Ramos (cell line): Measurements from ENCODE around the gene LCLAT1.

Experiments
- in situ Hi-C: fragments of 300-500 bp; cut with MboI; formaldehyde crosslinking; loops from one replicate; pipeline ENCODE4 v1.14.3; 2022; ENCODE audit warnings: low sequenced_read_pairs; ENCODE audit not compliant: unreplicated experiment

Gene LCLAT1

DNA sequence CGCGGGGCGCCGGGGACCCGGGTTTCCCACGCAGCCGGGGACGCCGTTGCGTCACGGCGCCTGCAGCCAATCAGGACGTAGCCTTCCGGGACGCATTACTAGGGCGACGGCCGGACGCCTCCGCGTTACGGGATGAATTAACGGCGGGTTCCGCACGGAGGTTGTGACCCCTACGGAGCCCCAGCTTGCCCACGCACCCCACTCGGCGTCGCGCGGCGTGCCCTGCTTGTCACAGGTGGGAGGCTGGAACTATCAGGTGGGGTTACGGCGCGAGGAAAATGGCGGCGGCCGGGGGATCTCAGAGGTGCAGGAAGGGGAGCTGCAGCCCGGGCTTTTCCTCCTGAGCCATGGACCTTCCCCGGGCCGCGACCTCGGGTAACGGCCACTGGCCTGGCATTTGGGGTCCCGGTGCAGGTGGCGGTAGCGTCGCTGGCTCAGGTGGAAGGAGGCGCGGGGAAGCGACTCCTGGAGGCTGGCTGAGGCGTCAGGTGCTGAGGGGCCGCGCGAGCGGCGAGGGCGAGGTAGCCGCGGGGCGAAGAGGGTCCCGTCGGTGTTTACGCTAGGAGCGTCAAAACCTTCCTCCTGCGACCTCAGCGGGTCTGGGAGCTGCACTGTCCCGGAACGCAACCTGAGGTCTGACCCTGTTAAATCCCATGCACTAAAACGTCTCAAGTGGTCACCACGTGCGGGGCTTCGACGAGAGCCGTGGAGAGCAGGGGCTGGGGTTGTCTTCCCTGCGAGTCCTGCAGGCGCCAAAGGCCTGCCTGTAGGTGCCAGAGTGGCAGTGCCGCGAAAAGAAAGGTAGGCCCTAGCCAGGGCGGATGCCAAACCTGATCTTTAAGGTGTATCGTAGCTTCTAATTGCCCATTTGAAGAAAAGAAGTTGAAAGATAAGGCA, at the start of gene LCLAT1:
Gene LCLAT1 (plus strand): TSS at position 98 of the 897 bp plus-strand sequence. CDS start 78,345 bp downstream, outside the sequence.
- in situ Hi-C loops = no loop called here

DNA sequence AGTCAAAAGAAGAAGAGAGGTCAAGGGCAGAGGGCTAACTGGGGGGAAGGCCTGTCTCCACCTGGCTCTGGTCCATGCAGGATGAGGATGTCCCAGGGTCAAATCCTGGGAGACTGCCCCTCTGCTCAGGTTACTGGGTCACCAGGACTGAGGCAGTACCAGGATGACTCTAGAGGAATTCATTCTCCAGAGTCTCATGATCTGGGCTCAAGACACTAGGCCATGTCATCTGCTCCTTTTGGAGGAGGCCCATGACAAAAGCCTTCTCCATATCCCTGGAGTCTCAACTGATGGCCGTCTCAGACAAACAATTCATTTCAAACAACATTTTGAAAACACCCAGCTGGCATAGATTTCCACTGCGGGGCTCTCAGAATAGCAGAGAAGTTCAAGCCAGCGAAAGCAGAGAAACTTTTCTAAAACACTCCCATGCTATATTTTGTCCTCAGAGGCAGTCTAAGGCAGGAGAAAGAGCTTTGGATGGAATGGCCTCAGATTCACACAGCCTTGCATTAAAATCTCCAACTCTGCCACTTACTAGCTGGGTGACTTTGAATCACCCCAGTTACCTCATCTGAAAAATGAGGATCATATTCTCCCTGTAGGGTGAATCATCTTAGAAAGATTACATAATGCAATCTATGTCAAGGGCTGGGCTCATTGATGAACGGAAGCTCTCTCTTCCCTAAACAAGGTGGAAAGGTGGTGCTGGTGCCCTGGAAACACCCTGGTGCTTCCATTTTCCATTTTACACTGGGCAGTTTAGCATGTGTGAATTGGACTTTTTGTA, 48.8 kb upstream of the LCLAT1 start:
- in situ Hi-C loops = no loop called here

- in situ Hi-C loops = no loop called here
Observed at GRCh38 chr2:30400151-30400954, 46.7 kb upstream of the LCLAT1 start.

GRCh38 chr2:30402441-30403182, 44.4 kb upstream of the LCLAT1 start:
- in situ Hi-C loops = no loop called here

DNA sequence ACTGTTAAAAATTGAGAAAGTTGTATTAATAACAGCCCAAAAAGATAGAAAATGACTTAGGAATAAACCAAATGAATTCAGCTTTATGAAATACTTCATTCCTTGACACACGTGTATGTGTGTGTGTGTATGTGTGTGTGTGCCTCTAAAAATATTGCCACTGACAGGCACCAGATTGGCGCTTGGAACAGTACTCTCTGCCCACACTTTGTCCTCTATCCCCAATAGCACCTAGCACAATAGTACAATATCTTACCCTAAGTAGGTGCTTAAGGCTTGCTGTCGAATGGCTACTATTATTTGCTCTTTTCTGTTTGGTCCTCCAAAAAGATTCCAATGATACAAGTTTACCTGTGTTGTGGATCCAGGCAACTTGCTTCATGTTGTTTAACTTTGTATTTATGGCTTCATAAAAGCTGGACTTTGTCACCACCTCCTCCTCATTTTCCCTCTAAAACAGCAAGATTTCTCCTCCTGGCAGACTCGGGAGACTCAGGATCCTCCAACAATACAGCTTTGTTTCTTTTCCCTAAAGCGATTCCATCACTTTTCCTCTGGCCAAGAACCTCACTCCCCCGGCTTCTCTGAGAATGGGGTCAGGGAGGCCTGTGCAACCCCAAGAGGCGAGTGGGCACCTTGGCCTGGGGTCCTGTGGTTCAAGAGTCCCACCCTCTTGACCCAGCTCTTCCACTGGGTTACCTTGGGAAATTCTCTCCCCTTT, 43.3 kb upstream of the LCLAT1 start:
- in situ Hi-C loops = no loop called here

GRCh38 chr2:30404319-30405259, 42.5 kb upstream of the LCLAT1 start:
- in situ Hi-C loops = no loop called here

DNA sequence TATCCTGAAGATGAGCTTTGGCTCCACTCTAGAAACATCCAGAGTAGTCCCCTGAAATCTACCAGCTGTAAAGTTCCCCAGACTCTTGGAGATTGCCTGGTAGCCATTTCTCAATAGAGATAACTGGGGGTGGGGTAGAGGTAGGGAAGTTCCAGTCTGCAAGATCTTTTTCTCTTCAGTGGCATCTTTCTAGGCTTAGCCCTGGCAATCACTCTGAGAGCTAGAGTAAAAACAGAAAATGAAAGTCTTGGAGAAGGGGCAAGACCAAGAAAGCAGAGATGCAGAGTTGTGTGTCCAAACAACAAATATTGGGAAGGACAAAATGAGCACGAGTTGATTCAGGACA, 41.8 kb upstream of the LCLAT1 start:
- in situ Hi-C loops = no loop called here

DNA sequence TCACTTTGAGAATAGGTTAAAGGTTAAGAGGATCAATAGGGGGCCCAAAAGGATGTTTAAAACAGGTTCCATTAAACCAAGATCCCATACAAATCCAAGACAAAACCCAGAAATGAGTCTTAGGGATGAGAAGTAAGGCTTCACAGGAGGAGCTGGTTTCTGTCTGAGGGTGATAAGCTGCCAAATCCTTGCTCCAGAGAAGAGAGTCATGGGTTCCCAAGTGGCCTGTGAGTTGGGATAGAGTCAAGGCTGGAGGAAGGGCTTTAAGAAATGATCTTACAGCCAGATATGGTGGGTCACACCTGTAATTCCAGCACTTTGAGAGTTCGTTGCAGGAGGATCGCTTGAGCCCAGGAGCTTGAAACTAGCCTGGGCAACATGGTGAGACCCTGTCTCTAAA, 40.2 kb upstream of the LCLAT1 start:
- in situ Hi-C loops = no loop called here

- in situ Hi-C loops = no loop called here
Observed at GRCh38 chr2:30408961-30409387, 38.1 kb upstream of the LCLAT1 start.

- in situ Hi-C loops = no loop called here
Observed at GRCh38 chr2:30410217-30410616, 36.8 kb upstream of the LCLAT1 start.

DNA sequence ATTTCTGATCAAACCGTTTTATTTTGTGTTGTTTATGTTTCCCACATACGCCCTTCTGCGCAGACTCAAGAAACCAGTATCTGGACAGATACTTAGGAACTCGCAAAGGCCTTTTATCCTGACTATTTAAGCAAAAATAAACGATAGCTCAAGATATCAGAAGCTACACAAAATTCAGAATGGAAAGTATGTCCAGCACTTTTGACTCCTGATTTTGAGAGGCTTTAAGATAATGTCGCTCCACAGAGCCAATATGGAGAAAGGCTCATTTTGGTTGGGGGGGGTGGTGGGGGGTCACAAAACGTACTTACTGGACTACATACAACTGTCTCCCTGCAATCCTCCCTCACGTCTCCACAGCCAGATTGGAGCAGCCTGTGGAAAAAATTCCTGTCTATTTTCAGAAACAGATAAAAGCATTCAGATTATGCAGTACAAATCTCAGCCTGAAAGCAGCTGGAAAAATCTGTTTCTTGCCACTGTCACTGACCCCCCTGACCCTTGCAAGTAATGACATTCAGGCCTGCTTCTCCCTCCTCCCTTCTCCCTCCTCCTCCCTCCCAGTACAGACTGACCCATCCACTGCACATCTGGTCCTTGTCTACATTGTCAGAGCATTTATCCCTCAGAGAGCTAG, 34.9 kb upstream of the LCLAT1 start:
- in situ Hi-C loops = no loop called here

DNA sequence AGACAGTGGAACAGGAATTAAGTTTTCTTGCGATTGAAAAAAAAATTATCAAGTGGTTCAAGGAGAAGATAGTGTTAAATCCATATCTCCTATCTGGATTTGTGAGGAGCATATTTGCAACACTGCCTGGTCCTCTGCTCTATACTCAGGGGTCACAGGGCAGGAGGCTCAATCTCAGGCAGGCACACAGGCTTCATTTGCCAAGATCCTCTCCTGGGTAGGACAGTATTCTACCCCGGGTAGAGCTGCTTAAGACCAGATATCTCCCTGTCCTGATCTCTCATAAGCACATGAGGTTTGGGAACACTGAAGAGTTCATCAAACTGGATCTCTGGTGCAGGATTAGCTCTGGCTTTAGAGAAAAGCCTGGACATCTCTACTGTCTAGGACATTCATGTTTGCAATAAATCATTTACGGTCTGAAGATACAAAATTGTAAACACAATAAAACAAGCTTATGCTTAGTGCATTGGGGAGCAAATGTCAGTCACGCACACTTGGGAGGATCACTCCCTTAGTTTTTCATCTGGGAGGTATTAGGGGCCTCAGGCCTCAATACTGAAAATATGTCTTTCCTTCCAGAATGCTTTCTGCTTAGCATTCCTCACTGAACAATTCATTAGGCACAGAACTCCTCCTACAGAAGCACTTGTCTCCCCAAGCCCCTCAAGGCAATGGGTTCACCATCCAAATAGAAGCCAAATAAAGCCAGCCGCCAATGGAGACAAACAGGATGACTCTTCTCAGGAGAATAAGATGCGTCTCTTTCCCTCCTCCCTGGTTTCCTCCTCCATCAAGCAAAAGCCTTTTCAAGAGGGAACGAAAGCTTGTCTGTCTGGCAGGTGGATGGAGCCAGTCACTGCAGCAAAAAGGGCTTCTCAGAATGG, 34.1 kb upstream of the LCLAT1 start:
- in situ Hi-C loops = no loop called here

GRCh38 chr2:30414961-30415360, 32.1 kb upstream of the LCLAT1 start:
- in situ Hi-C loops = no loop called here

GRCh38 chr2:30417253-30417652, 29.8 kb upstream of the LCLAT1 start:
- in situ Hi-C loops = no loop called here

DNA sequence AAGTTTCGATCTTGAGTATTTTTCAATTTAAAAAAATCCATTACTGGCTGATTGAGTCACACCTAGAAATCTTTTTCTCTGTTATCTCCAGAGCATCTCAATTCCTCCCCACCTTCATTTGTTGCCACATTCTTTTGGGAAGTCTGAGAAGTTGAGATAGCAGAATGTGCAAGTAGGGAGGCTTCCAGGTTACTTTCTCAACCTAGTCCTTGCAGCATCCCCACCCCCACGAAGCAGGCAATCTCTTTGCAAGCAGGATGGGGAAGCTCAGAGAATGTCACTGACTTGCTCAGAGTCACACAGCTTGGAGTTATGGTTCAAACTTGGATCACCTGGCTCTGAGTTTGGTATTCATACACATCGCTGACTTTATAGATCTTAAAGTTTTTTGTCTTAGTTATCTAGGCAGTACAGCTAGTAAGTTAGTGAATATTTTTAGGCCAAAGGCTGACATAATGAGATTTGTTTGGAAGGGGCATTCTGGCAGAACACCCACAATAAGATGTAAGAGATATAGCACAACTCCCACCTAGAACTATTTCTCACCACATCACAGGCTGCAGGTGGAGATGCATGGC, 25.9 kb upstream of the LCLAT1 start:
- in situ Hi-C loops = no loop called here

- in situ Hi-C loops = no loop called here
Observed at GRCh38 chr2:30421604-30422443, 25.2 kb upstream of the LCLAT1 start.
